ENCODE measurements around the gene GOLGA6L2.
"Not testable (repeated sequence)": the region's sequence is repeated elsewhere in the genome, so short reads cannot be mapped to it uniquely, and the experiment has no call there.

Gene GOLGA6L2

GRCh38 chr15:23447107-23447500 lies at the start of gene GOLGA6L2:
Gene GOLGA6L2, minus strand, starts transcription at chr15:23447243. Its CDS starts 62 bp downstream, at chr15:23447181.
- DNase-seq: no peak

GRCh38 chr15:23484870-23485269 lies 37.8 kb upstream of the GOLGA6L2 start:
- no peak for DNase-seq

- DNase-seq: no peak
Observed at GRCh38 chr15:23483821-23484299, 36.8 kb upstream of the GOLGA6L2 start.

GRCh38 chr15:23482764-23483489 lies 35.9 kb upstream of the GOLGA6L2 start:
- DNase-seq: no peak

- DNase-seq: no peak
Observed at GRCh38 chr15:23482228-23482627, 35.2 kb upstream of the GOLGA6L2 start.

- no peak for DNase-seq
Observed at GRCh38 chr15:23477920-23478319, 30.9 kb upstream of the GOLGA6L2 start.

GRCh38 chr15:23472678-23473077 lies 25.6 kb upstream of the GOLGA6L2 start:
- DNase-seq: peak in 1 of 14 donors; percentile 18

GRCh38 chr15:23472033-23472432 lies 25.0 kb upstream of the GOLGA6L2 start:
- no peak for DNase-seq

GRCh38 chr15:23467110-23467600 lies 20.1 kb upstream of the GOLGA6L2 start:
- DNase-seq: no peak

GRCh38 chr15:23457890-23458289 lies 10.8 kb upstream of the GOLGA6L2 start:
- DNase-seq: no peak

- no peak for DNase-seq
Observed at GRCh38 chr15:23446215-23447106, 582 bp downstream of the GOLGA6L2 start.

GRCh38 chr15:23444269-23444668 lies 2.8 kb downstream of the GOLGA6L2 start:
- DNase-seq: no peak

GRCh38 chr15:23441204-23441603 lies 5.8 kb downstream of the GOLGA6L2 start:
- no peak for DNase-seq

GRCh38 chr15:23440596-23440995 lies 6.4 kb downstream of the GOLGA6L2 start:
- DNase-seq: no peak

- no peak for DNase-seq
Observed at GRCh38 chr15:23439513-23439912, 7.5 kb downstream of the GOLGA6L2 start.

- DNase-seq: no peak
Observed at GRCh38 chr15:23438816-23439466, 8.1 kb downstream of the GOLGA6L2 start.

GRCh38 chr15:23437673-23438072 lies 9.4 kb downstream of the GOLGA6L2 start:
- DNase-seq: no peak

GRCh38 chr15:23437146-23437545 lies 9.9 kb downstream of the GOLGA6L2 start:
- no peak for DNase-seq

GRCh38 chr15:23436421-23436820 lies 10.6 kb downstream of the GOLGA6L2 start:
- no peak for DNase-seq

GRCh38 chr15:23434699-23435098 lies 12.3 kb downstream of the GOLGA6L2 start:
- DNase-seq: not testable (repeated sequence)

GRCh38 chr15:23425327-23425726 lies 21.7 kb downstream of the GOLGA6L2 start:
- not testable (repeated sequence) for DNase-seq

GRCh38 chr15:23424111-23424904 lies 22.7 kb downstream of the GOLGA6L2 start:
- DNase-seq: no peak
